NCI-H2107 treated with DMSO at 0.1 percent for 48 hours (cell line): Measurements from ENCODE around the gene HMGB4.

Experiments used
- DNase-seq: peaks from one replicate; lab custom pipeline; 2025; ENCODE audit not compliant: unreplicated experiment; lab: John Stamatoyannopoulos, UW

The HMGB4 gene

GRCh38 chr1:33863779-33864178 lies at the start of gene HMGB4:
HMGB4 (plus strand) TSS chr1:33864079; CDS start chr1:33864192, 113 bp downstream.
- no peak for DNase-seq

- no peak for DNase-seq
Observed at GRCh38 chr1:33814166-33814565, 49.7 kb upstream of the HMGB4 start.

GRCh38 chr1:33815061-33815460 lies 48.8 kb upstream of the HMGB4 start:
- no peak for DNase-seq

GRCh38 chr1:33818071-33818470 lies 45.8 kb upstream of the HMGB4 start:
- DNase-seq: peak; percentile 15

- no peak for DNase-seq
Observed at GRCh38 chr1:33819290-33819912, 44.5 kb upstream of the HMGB4 start.

- no peak for DNase-seq
Observed at GRCh38 chr1:33819913-33820311, 44.0 kb upstream of the HMGB4 start.

GRCh38 chr1:33820804-33821203 lies 43.1 kb upstream of the HMGB4 start:
- no peak for DNase-seq

GRCh38 chr1:33821291-33821690 lies 42.6 kb upstream of the HMGB4 start:
- no peak for DNase-seq

GRCh38 chr1:33822396-33822795 lies 41.5 kb upstream of the HMGB4 start:
- no peak for DNase-seq

GRCh38 chr1:33823401-33823800 lies 40.5 kb upstream of the HMGB4 start:
- DNase-seq: no peak

GRCh38 chr1:33823830-33824229 lies 40.0 kb upstream of the HMGB4 start:
- DNase-seq: no peak

GRCh38 chr1:33824321-33824720 lies 39.6 kb upstream of the HMGB4 start:
- DNase-seq: no peak

GRCh38 chr1:33824971-33825370 lies 38.9 kb upstream of the HMGB4 start:
- DNase-seq: no peak

GRCh38 chr1:33825506-33825905 lies 38.4 kb upstream of the HMGB4 start:
- DNase-seq: no peak

- DNase-seq: no peak
Observed at GRCh38 chr1:33826311-33826710, 37.6 kb upstream of the HMGB4 start.

GRCh38 chr1:33826711-33827110 lies 37.2 kb upstream of the HMGB4 start:
- DNase-seq: no peak

- no peak for DNase-seq
Observed at GRCh38 chr1:33828059-33828458, 35.8 kb upstream of the HMGB4 start.

GRCh38 chr1:33828654-33829053 lies 35.2 kb upstream of the HMGB4 start:
- no peak for DNase-seq

GRCh38 chr1:33836911-33837310 lies 27.0 kb upstream of the HMGB4 start:
- DNase-seq: no peak

GRCh38 chr1:33837635-33838034 lies 26.2 kb upstream of the HMGB4 start:
- no peak for DNase-seq

- DNase-seq: no peak
Observed at GRCh38 chr1:33841494-33841893, 22.4 kb upstream of the HMGB4 start.

GRCh38 chr1:33842348-33842747 lies 21.5 kb upstream of the HMGB4 start:
- no peak for DNase-seq

GRCh38 chr1:33844166-33844565 lies 19.7 kb upstream of the HMGB4 start:
- no peak for DNase-seq
